NCI-H2227 (cell line): Measurements from ENCODE around the gene TRPM2.
A peak's percentile ranks its signal among the peaks of the same experiment; 100 is the strongest.

ENCODE experiments used
- DNase-seq: peaks from one replicate; lab custom pipeline; 2025; ENCODE audit not compliant: unreplicated experiment; lab: John Stamatoyannopoulos, UW

TRPM2 gene

DNA sequence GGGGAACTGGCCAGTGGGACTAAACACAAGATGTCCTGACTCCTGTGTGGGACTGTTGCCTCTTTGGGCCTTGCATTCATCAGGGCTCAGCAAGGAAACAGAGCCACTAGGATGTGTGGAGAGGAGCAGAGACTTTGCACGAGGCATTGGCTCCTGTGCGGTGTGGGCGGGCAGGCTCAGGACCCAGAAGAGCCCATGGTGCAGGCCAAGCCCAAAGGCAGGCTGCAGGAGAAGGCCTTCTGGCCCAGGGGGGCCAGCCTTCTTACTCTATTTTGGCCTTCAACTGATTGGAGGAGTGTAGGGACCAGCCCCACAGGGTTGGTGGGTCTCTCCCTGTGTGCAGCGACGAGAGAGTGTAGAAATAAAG, 125.4 kb downstream of the TRPM2 start:
- DNase-seq = no peak

DNA sequence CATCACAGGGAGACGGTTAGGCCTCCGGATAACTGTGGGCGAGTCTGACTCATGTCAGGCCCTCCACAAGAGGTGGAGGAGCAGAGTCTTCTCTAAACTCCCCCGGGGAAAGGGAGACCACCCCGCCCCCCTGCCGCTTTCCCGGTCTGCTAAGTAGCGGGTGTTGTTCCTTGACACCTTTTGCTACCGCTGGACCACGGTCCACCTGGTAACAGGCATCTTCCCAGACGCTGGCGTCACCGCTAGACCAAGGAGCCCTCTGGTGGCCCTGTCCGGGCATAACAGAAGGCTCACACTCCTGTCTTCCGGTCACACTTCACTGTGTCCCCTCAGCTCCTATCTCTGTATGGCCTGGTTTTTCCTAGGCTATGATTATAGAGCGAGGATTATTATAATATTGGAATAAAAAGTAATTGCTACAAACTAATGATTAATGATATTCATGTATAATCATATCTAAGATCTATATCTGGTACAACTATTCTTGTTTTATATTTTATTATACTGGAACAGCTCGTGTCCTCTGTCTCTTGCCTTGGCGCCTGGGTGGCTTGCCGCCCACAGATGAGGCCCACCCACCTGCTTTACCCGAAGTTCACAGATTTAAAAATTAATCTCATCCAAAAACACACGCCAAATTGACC, 126.3 kb downstream of the TRPM2 start:
- DNase-seq = peak; percentile 46

DNA sequence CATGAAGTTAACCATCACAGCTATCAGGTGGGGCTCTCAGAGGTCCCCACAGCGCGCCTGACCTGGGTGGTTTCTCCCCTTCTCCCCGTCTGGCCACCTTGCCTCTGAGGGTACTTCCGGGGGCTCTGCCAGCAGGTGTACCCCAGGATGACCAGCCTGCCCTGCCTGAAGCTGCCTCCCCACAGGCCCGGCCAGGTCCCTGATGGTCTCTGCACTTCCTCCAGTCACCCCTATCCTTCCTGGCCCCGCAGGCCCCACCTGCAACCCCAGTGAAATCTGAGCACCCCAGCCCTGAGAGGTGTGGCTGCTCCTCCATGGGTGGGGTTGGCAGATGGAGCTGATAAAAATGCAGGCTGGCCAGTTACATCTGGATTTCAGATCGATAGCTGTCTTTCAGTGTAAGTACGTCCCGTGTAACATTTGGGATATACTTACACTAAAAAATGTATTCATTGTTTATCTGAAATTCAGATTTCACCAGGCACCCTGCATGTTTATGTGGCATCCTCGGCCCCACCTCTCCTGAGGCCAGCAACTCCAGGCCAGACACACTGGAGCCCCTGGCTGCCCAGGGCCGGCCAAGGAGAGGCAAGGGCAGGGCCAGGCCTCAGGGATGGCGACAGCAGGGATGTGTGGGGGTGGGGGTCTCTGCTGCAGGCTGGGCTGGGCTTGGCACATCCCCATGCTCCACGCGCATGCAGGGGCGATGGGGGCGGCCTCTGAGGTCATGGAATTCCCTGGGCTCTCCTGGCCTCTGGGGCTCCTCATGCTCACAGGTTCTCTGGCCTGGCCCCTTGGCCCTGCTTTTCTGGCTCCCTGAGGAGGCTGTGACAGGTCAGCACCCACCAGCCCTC, 127.0 kb downstream of the TRPM2 start:
- no peak for DNase-seq

DNA sequence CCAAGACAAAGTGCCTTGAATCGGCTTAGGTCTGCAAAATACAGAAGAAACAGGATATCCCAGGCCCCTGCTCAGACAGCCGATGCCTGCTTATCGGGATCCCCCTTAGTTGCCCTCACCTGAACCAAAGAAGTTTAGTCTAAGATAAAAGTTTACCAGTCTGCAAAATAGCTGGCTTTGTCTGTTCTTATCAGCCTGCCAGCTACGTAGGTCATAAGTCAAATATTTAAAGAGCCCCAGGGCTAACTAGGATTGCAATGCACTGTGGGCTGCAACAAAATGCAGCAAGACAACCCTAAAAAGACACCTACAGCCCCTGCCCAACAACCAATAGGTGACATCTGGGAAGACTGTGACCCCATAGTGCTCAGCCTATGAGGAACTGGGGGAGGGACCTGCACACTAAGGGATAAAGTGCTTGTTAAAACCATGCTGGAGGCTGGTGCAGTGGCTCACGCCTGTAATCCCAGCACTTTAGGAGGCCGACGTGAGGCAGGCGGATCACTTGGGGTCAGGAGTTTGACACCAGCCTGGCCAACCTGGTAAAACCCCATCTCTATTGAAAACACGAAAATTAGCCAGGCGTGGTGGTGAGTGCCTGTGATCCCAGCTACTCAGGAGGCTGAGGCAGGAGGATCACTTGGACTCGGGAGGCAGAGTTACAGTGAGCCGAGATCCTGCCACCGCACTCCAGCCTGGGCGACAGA, 129.3 kb downstream of the TRPM2 start:
- no peak for DNase-seq

DNA sequence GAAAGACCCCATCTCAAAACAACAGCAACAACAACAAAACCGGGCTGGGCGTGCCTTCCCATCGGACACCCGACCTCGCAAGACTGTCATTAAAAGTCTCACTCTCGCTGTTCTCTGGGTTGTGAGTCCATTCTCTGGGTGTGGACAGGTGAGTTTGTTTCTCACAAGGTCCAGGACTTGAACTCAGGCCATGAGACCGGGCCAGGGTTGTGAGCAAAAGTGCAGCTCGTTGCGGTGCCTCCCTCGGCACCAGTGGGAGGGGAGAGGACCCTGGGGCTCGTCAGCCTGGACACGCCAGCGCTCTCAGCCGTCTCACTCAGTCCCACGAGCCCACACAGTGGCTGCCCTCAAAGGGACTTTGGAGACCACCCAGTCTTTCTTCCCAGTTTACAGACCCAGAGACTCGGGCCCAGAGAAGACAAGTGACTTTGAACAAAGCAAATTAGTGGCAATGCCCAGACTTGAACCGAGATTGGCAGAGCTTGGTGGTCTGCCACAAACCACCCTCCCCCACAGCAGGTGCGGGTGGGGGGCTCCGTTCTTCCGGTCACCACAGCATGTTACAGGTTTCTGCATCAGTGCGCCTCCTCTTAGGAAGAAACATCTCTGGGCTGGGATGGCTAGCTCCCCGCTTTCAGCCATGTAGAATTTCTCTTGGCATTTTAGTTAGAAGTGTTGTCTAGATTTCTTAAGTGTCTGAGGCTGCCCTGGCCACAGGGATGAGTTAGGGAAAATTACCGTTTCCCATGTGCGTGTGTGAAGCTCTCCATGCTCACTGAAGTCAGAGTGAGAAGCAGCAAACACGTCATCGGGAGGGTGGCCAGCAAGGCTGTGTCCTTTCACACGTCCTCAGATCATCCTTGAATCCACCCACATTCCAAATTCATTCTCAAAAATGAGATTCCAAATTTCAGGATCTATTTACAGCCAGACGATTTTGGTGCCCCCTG, 130.1 kb downstream of the TRPM2 start:
- no peak for DNase-seq

DNA sequence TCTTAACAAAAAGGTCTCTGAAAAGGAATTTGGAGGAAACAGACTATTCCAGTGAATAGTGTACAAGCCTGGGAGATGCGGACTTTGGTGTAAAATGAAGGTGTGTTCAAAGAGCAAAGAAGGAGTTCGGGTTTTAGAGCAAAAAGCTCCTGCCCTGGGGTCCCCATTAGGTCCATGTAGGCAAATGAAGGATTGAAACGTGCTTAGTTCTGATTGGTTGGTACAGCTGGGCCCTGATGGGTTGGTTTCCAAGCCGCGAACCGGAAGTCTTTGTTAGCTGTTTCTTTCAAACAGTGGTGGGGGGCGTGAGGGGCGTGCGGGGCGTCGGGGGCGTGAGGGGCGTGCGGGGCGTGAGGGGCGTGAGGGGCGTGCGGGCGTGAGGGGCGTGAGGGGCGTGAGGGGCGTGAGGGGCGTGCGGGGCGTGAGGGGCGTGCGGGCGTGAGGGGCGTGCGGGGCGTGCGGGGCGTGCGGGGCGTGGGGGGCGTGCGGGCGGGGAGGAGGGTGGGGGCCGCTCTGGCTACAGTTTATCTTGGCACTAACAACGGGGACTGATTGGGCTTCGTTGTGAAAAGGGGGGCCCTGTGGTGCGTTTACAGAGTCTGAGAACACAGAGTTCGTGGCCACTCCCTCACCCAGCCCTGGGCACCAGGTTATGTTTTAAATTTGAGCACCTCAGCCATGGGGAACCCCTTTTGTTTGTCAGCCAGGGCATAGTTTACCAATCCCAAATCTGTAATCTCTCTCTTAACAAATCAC, 131.3 kb downstream of the TRPM2 start:
- peak; percentile 58 for DNase-seq

DNA sequence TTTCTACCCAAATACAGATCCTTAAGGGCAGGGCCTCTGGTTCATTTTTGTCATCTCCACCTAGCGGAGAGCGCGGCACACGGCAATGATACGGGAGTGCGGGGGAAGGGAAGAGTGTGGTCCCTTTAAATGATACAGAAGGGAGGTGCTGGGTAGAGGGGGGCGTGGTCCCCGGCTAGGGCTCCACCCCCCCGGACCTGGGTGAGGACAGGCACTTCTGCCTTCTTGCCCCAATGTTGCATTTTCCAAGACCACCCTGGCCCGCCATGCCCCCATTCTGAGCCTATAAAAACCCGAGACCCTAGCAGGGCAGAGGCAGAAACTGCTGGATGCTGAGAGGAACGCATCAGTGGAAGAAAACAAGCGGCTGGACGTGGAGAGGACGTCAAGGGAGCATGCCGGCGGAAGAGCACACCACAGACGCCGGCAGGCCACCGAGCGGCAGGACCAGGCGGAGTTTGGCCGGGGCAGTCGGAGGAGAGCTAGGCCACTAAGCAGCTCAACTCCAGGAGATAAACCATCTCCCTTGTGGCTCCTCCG, 131.9 kb downstream of the TRPM2 start:
- peak; percentile 84 for DNase-seq

DNA sequence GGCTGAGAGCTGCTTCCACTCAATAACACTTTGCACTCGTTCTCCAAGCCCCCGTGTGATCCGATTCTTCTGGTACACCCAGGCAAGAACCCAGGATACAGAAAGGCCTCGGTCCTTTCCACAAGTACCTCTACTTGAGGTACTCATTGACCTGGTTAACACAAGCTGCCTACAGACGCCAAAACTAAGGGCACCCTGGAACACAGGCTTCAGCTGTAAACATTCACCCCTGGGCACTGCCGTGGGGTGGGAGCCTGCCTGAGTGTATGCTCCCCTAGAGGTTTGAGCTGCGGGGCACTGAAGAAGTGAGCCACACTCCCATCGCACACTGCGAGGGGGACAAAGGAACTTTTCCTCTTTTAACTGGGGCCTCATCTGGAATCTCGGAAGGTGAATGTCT, 132.4 kb downstream of the TRPM2 start:
- DNase-seq = no peak

DNA sequence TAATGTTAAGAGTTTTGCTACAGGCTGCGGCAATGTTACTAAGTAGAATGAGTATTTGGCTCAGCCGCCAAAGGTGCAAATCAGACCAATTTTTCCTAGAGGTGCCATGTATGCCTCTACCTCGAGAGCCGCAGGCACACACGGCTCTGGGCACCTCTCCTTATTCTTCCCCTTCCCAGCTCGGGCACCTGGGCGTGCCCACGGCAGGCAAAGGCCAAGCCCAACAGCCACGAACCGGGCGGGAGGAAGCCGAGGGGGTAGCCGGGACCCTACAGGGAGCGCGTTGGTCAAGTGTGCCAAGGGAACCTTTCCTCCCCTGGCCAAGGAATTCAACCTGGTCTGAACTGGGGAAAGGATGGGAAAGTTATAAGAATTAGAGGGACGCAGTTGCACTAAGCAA, 132.9 kb downstream of the TRPM2 start:
- DNase-seq = peak; percentile 17

DNA sequence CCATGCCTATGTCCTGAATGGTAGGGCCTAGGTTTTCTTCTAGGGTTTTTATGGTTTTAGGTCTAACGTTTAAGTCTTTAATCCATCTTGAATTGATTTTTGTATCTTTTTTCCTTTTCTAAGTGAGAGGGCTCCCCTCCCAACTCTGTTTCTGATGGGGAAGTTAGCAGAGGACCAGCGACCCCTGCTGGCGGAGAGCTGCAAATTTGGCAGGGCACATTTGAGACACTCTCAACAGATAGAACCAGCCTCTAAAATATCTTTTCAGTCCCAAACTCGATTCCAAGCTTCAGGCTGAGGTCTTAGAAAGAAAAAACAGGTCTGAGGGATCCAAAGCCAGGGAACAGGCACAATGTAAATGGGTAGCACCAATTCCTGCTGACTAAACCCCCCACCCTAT, 134.4 kb downstream of the TRPM2 start:
- DNase-seq = peak; percentile 15

DNA sequence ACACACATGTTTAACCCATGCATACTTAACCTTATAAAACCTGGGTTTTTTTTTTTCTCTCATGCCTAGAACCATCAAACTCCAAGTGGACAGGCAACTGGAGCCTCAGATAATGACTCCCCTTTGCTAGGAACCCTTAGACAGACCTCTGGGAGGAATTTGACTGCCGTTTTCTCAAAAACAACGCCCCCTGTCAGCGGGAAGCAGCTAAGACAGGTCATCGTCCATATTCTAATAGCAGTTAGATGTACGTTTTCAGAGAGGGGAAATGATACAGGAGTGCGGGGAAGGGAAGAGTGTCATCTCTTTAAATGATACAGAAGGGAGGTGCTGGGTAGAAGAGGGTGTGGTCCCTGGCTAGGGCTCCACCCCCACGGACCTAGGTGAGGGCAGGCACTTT, 136.5 kb downstream of the TRPM2 start:
- no peak for DNase-seq

DNA sequence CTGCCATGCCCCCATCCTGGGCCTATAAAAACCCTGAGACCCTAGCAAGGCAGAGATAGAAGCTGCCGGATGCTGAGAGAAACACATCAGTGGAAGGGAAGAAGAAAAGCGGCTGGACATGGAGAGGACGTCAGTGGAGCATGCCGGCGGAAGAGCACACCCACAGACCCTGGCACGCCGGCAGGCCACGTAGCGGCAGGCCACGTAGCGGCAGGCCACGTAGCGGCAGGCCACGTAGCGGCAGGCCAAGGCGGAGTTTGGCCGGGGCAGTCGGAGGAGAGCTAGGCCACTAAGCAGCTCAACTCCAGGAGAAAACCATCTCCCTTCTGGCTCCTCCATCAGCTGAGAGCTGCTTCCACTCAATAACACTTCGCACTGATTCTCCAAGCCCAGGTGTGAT, 137.0 kb downstream of the TRPM2 start:
- no peak for DNase-seq

DNA sequence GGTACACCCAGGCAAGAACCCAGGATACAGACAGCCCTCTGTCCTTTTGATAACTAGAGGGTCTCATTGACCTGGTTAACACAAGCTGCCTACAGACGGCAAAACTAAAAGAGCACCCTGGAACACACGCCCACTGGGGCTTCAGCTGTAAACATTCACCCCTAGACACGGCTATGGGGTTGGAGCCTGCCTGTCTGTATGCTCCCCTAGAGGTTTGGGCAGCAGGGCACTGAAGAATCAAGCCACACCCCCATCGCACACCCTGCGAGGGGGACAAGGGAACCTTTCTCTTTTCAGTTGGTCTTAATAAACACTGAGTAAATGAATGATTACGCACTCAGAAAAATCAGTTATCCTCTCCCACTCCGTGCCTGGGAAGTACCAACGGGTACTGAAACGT, 137.4 kb downstream of the TRPM2 start:
- DNase-seq = no peak
